HEK293 (cell line): ENCODE data around the gene COG1.

ENCODE experiments used
- YY2 ChIP-seq: fragments of 450-650 bp; formaldehyde crosslinking; IDR thresholded peaks from 2 replicates; pipeline ENCODE4 v1.5.1; 2016; ENCODE audit warnings: missing biosample characterization, missing genetic modification characterization
- ZNF175 ChIP-seq: fragments of 450-650 bp; formaldehyde crosslinking; IDR thresholded peaks from 2 replicates; pipeline ENCODE4 v1.5.1; 2016; ENCODE audit warnings: missing biosample characterization, missing genetic modification characterization
- ZNF302 ChIP-seq: fragments of 450-650 bp; formaldehyde crosslinking; IDR thresholded peaks from 2 replicates; pipeline ENCODE4 v1.5.1; 2016; ENCODE audit warnings: missing biosample characterization, missing genetic modification characterization, low read depth
- TF ChIP-seq, protein P1 (sequence below): fragments of 450-650 bp; formaldehyde crosslinking; IDR thresholded peaks from 2 replicates; pipeline ENCODE4 v1.5.1; 2016; ENCODE audit warnings: missing biosample characterization, missing genetic modification characterization
- TF ChIP-seq, protein P2 (sequence below): fragments of 450-650 bp; formaldehyde crosslinking; IDR thresholded peaks from 2 replicates; pipeline ENCODE4 v1.5.1; 2016; ENCODE audit warnings: missing biosample characterization, missing genetic modification characterization

DNA sequence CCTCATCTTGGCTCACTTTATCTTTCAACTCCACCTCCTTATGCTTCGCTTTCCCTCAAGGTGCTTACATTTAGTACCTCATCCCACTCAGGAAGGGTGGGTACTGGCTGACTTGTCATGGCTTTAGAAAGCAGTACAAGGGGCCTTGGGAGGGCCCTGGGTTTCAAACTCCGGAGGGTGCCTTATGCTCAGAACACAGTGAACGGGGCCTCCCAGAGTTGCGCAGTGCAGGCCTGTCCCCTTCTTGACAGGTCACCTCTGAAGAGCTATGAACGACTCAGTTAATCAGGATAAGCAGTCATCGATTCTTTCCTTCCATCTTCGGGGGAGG is 6.0 kb downstream of the COG1 start:
- TF ChIP-seq, protein P1, sequence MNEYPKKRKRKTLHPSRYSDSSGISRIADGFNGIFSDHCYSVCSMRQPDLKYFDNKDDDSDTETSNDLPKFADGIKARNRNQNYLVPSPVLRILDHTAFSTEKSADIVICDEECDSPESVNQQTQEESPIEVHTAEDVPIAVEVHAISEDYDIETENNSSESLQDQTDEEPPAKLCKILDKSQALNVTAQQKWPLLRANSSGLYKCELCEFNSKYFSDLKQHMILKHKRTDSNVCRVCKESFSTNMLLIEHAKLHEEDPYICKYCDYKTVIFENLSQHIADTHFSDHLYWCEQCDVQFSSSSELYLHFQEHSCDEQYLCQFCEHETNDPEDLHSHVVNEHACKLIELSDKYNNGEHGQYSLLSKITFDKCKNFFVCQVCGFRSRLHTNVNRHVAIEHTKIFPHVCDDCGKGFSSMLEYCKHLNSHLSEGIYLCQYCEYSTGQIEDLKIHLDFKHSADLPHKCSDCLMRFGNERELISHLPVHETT (tag by site-specific recombination): no peak
- no peak for TF ChIP-seq ZNF175 (tag by site-specific recombination)
- TF ChIP-seq, protein P2, sequence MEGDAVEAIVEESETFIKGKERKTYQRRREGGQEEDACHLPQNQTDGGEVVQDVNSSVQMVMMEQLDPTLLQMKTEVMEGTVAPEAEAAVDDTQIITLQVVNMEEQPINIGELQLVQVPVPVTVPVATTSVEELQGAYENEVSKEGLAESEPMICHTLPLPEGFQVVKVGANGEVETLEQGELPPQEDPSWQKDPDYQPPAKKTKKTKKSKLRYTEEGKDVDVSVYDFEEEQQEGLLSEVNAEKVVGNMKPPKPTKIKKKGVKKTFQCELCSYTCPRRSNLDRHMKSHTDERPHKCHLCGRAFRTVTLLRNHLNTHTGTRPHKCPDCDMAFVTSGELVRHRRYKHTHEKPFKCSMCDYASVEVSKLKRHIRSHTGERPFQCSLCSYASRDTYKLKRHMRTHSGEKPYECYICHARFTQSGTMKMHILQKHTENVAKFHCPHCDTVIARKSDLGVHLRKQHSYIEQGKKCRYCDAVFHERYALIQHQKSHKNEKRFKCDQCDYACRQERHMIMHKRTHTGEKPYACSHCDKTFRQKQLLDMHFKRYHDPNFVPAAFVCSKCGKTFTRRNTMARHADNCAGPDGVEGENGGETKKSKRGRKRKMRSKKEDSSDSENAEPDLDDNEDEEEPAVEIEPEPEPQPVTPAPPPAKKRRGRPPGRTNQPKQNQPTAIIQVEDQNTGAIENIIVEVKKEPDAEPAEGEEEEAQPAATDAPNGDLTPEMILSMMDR (tag by site-specific recombination): no peak
- no peak for TF ChIP-seq ZNF302
- no peak for TF ChIP-seq YY2 (tag by site-specific recombination)
